ENCODE measurements around the gene BUD31. TPM values are rescaled to one million over a fixed set of nuclear protein-coding genes. Genes with fewer than 3 reads are reported as not detected.

The BUD31 gene
- total and polyA plus RNA-seq, 11 donors = 26.1 to 87.8 (median 47.4) TPM

DNA sequence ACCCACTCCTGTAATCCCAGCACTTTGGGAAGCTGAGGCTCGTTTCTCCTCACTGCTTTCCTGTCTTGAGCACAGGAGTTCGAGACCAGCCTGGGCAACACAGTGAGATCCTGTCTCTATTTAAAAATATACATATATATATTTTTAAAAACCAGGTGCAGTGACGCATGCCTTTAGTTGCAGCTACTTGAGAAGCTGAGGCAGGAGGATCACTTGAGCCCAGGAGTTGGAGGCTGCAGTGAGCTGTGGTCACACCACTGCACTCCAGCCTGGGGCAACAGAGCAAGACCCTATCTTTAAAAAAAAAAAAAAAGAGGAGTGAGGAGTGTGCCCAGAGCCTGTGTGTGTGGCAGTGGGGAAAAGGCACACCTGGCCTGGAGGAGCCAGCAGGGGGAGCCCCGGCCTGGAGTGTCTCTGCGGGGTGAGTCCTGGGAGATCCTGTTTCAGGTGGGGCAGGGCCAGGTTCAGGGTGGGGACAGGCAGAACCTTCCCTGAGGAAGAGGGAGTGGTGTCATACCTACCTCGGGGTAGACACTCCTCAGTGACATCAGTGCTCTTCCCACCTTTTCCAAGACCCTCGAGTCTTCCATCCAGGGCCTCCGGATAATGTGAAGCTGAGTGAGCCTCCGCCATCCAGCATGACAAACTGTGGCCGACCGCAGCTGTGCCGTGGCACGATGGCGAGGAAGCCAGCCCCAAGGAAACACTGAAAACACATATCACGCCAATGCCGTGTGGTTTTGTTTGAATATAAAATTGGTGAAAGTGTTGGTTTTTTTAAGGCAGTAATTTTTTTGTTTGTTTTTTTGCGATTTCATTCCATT lies 43.2 kb upstream of the BUD31 start:
- H3K4me3 ChIP-seq = no peak overlapping the region
- DNase-seq (peak in 1 of 5 donors; percentile 48), ATAC-seq (peak in 3 of 4 donors; percentile 63 to 66 (median 63))
- intact Hi-C loops (cut with DNase I) = loop anchor here in 2 of 10 donors (5.0 to 10.0 kb wide), 2 partner anchors 42 to 49 kb away; partner anchors contain the start of genes BUD31 (in 1 of the 2) and PDAP1 (in 1 of the 2)
- H3K27me3 ChIP-seq = no peaks in the 10 kb centered on the region
- no peaks in the 10 kb centered on the region for H3K9me3 ChIP-seq
- 81 to 85% (median 82%) methylated on average over 17 of the region's 17 CpGs for WGBS, 4 donors
- no peak overlapping the region for H3K27ac ChIP-seq
- peaks cover 0 to 86% (median 75%) of the 10 kb centered on the region in 9 donors for H3K36me3 ChIP-seq
- TF ChIP-seq POLR2A (IDR thresholded peaks at IDR 0.05) = no peak
- TF ChIP-seq, protein P1, sequence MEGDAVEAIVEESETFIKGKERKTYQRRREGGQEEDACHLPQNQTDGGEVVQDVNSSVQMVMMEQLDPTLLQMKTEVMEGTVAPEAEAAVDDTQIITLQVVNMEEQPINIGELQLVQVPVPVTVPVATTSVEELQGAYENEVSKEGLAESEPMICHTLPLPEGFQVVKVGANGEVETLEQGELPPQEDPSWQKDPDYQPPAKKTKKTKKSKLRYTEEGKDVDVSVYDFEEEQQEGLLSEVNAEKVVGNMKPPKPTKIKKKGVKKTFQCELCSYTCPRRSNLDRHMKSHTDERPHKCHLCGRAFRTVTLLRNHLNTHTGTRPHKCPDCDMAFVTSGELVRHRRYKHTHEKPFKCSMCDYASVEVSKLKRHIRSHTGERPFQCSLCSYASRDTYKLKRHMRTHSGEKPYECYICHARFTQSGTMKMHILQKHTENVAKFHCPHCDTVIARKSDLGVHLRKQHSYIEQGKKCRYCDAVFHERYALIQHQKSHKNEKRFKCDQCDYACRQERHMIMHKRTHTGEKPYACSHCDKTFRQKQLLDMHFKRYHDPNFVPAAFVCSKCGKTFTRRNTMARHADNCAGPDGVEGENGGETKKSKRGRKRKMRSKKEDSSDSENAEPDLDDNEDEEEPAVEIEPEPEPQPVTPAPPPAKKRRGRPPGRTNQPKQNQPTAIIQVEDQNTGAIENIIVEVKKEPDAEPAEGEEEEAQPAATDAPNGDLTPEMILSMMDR (IDR thresholded peaks at IDR 0.05) = peak in 11 of 12 donors; percentile 33 to 61 (median 53)
- no peaks in the 10 kb centered on the region for H3K4me1 ChIP-seq

DNA sequence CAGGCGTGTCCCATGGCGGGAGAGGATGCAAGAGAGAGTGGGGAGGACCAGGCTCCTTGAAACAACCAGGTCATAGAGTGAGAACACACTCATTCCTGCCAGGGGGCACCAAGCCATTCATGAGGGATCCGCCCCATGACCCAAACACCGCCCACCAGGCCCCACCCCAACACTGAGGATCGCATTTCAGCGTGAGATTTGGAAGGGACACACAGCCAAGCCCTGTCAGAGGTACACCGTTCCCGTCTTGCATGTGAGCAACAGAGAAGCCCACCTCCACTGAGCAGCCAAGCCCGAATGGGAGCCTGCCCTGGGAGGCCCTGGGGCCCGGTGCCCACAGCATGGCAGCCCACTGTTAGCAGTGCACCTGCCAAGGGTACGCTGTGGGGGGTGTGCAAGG lies 42.1 kb upstream of the BUD31 start:
- Histone ChIP-seq H3K36me3 (peaks cover 0 to 74% (median 64%) of the 10 kb centered on the region in 9 donors), H3K9me3 (no peaks in the 10 kb centered on the region), H3K4me3 (no peak overlapping the region), H3K27ac (no peak overlapping the region), H3K27me3 (no peaks in the 10 kb centered on the region), H3K4me1 (no peaks in the 10 kb centered on the region)
- intact Hi-C loops (cut with DNase I) = loop anchor here in 2 of 10 donors (5.0 to 10.0 kb wide), 2 partner anchors 41 to 48 kb away; partner anchors contain the start of genes BUD31 (in 1 of the 2) and PDAP1 (in 1 of the 2)
- TF ChIP-seq POLR2A (IDR thresholded peaks at IDR 0.05) = no peak
- TF ChIP-seq, protein P1 (IDR thresholded peaks at IDR 0.05) = no peak
- 78 to 83% (median 82%) methylated on average over 7 to 11 of the region's 11 CpGs for WGBS, 4 donors
- DNase-seq (no peak), ATAC-seq (peak in 1 of 4 donors; percentile 16)

DNA sequence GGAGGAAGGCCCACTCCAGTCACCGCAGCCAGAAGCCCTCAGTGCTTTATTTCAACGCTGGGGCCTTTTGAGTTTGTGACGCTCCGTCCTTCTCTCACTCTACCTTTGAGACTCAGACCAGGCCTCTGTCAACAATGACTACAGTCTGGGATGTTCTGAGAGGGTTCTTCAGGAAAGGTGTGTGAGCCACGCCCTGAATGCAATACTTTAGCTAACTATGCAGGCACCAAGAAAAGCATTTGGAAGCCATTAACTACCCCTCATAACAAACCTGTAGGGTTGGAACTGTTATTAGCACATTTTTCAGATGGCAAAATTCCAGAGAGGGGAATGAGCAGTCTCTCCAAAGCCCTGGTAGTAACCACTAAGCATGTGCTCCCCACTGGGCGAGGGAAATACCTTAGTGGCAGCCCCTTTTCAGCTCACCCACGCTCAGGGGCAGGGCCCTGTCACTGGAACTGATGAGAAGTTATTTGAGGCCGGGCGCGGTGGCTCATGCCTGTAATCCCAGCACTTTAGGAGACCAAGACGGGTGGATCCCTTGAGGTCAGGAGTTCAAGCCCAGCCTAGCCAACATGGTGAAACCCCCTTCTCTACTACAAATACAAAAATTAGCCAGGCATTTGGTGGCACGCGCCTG lies 39.9 kb upstream of the BUD31 start:
- no peak for DNase-seq
- intact Hi-C loops (cut with DNase I) = loop anchor here in 2 of 10 donors (5.0 to 10.0 kb wide), 2 partner anchors 38 to 46 kb away; partner anchors contain the start of genes BUD31 (in 1 of the 2) and PDAP1 (in 1 of the 2)
- H3K27ac ChIP-seq = no peak overlapping the region
- TF ChIP-seq, protein P1 (IDR thresholded peaks at IDR 0.05) = no peak
- no peak for TF ChIP-seq POLR2A (IDR thresholded peaks at IDR 0.05)
- 93 to 96% (median 95%) methylated on average over 13 of the region's 13 CpGs for WGBS, 4 donors
- no peaks in the 10 kb centered on the region for H3K9me3 ChIP-seq
- peaks cover 0 to 15% (median 5%) of the 10 kb centered on the region in 12 donors for H3K4me1 ChIP-seq
- H3K4me3 ChIP-seq = no peak overlapping the region
- ATAC-seq = no peak
- H3K27me3 ChIP-seq = no peaks in the 10 kb centered on the region
- H3K36me3 ChIP-seq = peaks cover 0 to 52% (median 44%) of the 10 kb centered on the region in 9 donors
